Prostate gland (tissue), 2 donors: ENCODE measurements around the gene PCDH1. TPM values are rescaled to one million over a fixed set of nuclear protein-coding genes. Genes with fewer than 3 reads are reported as not detected.

Source experiments
- DNase-seq: peaks from one replicate; pipeline ENCODE4 v3.0.0-alpha.2; 2019; ENCODE audit warnings: low spot score
- H3K27ac ChIP-seq, 2 donors: fragments of 200-600 bp; sonication (generic); 2 replicates each; pipeline ENCODE4 v1.5.1; 2017 to 2019
- H3K27me3 ChIP-seq: fragments of 200-600 bp; sonication (generic); replicated peaks from 2 replicates; pipeline ENCODE4 v1.5.1; 2019; ENCODE audit not compliant: insufficient read depth
- H3K36me3 ChIP-seq, 2 donors: fragments of 200-600 bp; sonication (generic); 1 replicate in 1 of 2; 2 replicates in 1 of 2; pipeline versions ENCODE4 v1.5.1 to v1.8.1; 2017 to 2019
- H3K4me1 ChIP-seq: fragments of 200-600 bp; sonication (generic); replicated peaks from 2 replicates; pipeline ENCODE4 v1.5.1; 2019
- H3K4me3 ChIP-seq, 2 donors: fragments of 200-600 bp; sonication (generic); 2 replicates each; pipeline ENCODE4 v1.5.1; 2017 to 2019
- H3K9me3 ChIP-seq: fragments of 200-600 bp; sonication (generic); 2 replicates; pipeline ENCODE4 v1.5.1; 2017
- POLR2A ChIP-seq: fragments of 450-650 bp; IDR thresholded peaks from one replicate; pipeline ENCODE4 v1.6.1; 2016; ENCODE audit warnings: antibody characterized with exemption, mild to moderate bottlenecking
- POLR2AphosphoS5 ChIP-seq: sonication (generic); formaldehyde crosslinking; IDR thresholded peaks from one replicate; pipeline ENCODE4 v1.6.1; 2017; ENCODE audit warnings: antibody characterized with exemption
- WGBS: methylation state at CpG from one replicate; pipeline ENCODE4 v1.1.5; 2018; 5-methylcytosine and 5-hydroxymethylcytosine counted together
- intact Hi-C: fragments of 100-400 bp; cut with DNase I; formaldehyde crosslinking; loops from one replicate; pipeline ENCODE4 v1.14.2; 2022
- total RNA-seq, 2 donors: library from RNA; depleted of rRNA; stranded (reverse); fragments of >200 nt; gene quantifications; one replicate each; pipeline ENCODE4 v1.1.0, GENCODE V29; 2016
- TF ChIP-seq, protein P1 (sequence below), 4 experiments: fragments of 200-600 bp in 2 of 4; fragments of 450-650 bp in 2 of 4; sonication (generic) in 2 of 4; IDR thresholded peaks; 1 replicate in 3 of 4; 2 replicates in 1 of 4; pipeline ENCODE4 v1.5.1; 2016 to 2019; ENCODE audit warnings: antibody characterized with exemption in 4 of 4, mild to moderate bottlenecking in 2 of 4, moderate library complexity in 2 of 4

The PCDH1 gene
- total RNA-seq, 2 donors from 2014 or later = 49.2 to 81.1 TPM

DNA sequence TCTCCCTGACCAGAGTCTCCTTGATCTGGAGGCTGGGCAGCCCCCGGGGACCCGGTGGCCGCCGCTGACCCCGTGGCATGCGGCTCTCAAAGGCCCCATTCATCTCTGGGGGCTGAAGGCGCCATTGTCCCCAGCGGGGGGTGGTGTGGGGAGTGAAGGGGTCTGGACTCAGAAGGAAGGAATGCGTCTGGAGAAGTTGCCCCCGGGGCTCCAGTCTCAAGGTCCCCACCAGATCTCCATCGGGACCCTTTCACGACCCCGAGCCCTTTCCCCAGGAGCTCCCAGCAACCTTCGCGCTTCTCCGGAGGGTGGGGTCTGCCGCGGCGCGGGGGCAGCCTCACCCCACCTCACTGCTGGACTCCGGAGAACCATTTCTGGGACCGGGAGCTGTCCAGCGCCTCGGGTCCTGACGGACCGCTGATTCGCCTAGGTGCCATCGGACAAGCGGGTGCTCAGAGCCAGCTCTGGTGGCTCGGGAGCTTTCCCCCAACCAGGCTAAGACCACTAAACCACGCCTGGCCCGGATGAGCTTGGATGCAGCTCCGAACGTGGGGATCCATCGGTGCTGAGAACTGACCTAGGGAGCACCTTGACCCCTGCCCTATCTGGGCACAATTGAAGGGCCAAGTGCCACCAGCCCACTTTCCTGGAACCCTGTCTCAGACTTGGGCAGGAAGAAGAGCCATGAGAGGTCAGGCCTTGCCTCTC, 5.1 kb upstream of the PCDH1 start:
- peaks cover 3% of the 10 kb centered on the region for H3K4me1 ChIP-seq
- intact Hi-C loops = no loop called here
- no peak for DNase-seq
- H3K27me3 ChIP-seq = peaks cover 8% of the 10 kb centered on the region
- no peak overlapping the region for H3K27ac ChIP-seq
- TF ChIP-seq POLR2A = no peak
- TF ChIP-seq POLR2AphosphoS5 = no peak
- TF ChIP-seq, protein P1, sequence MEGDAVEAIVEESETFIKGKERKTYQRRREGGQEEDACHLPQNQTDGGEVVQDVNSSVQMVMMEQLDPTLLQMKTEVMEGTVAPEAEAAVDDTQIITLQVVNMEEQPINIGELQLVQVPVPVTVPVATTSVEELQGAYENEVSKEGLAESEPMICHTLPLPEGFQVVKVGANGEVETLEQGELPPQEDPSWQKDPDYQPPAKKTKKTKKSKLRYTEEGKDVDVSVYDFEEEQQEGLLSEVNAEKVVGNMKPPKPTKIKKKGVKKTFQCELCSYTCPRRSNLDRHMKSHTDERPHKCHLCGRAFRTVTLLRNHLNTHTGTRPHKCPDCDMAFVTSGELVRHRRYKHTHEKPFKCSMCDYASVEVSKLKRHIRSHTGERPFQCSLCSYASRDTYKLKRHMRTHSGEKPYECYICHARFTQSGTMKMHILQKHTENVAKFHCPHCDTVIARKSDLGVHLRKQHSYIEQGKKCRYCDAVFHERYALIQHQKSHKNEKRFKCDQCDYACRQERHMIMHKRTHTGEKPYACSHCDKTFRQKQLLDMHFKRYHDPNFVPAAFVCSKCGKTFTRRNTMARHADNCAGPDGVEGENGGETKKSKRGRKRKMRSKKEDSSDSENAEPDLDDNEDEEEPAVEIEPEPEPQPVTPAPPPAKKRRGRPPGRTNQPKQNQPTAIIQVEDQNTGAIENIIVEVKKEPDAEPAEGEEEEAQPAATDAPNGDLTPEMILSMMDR (IDR thresholded peaks at IDR 0.05) = no peak
- no peaks in the 10 kb centered on the region for H3K9me3 ChIP-seq
- 3% methylated on average over 35 of the region's 35 CpGs for WGBS
- no peaks in the 10 kb centered on the region for H3K36me3 ChIP-seq
- H3K4me3 ChIP-seq = no peak overlapping the region

DNA sequence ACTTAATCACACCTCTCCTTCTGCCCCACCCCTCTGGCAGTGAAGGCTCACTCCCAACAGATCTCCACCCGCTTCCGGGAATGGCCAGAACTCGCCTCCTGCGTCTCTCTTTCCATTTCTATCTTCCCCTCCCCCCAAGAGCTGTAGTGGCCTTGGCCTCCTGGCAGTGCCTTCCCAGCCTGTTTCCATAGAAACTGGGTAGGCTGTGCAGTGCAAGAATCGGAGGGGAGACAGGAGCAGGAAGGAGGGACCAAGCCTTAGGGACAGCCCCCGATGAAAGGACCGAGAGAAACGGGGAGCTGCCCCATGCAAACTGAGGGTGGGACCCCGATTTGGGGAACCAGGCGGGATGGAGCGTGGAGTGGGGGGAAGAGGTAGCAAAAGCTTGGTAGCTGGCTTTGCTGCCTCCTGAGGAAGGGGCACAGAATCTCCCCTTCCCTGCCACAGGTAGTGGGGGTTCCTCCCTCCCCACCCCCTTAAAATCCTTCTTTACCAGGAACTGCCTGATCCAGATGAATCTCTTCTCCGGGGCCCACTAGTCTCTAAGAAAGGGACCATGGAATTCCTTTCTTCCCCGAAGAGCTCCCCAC, 4.5 kb upstream of the PCDH1 start:
- Histone ChIP-seq H3K9me3 (no peaks in the 10 kb centered on the region), H3K27me3 (peaks cover 8% of the 10 kb centered on the region), H3K27ac (no peak overlapping the region), H3K4me1 (peaks cover 3% of the 10 kb centered on the region), H3K36me3 (no peaks in the 10 kb centered on the region), H3K4me3 (no peak overlapping the region)
- DNase-seq = no peak
- WGBS = 13% methylated on average over 13 of the region's 13 CpGs
- TF ChIP-seq POLR2A (no peak), POLR2AphosphoS5 (no peak)
- TF ChIP-seq, protein P1 (IDR thresholded peaks at IDR 0.05) = no peak
- intact Hi-C loops = no loop called here

DNA sequence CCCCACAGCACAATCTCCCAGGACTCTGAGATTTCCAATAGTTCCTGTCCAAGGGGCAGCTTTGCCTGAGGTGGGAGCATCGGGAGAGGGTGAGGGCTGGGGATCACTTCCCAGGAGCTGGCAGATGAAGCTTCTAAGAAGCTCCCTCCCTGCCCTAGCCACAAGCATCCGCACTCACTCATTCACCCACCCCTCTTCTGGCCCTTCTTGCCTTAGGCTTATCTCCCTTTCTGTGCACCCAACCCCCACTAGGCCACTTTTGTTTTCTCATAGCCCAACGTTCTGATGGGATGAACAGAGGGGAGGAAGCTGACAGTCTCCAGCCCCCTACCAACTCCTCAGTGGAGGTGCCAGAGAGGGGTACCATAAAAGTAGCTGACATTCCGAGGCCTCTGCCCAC, 3.7 kb upstream of the PCDH1 start:
- no peak overlapping the region for H3K4me3 ChIP-seq
- TF ChIP-seq POLR2AphosphoS5 (no peak), POLR2A (no peak)
- TF ChIP-seq, protein P1 (IDR thresholded peaks at IDR 0.05) = no peak
- H3K27ac ChIP-seq = no peak overlapping the region
- peaks cover 3% of the 10 kb centered on the region for H3K4me1 ChIP-seq
- no peak for DNase-seq
- H3K9me3 ChIP-seq = no peaks in the 10 kb centered on the region
- H3K36me3 ChIP-seq = no peaks in the 10 kb centered on the region
- WGBS = 8% methylated on average over 4 of the region's 4 CpGs
- peaks cover 8% of the 10 kb centered on the region for H3K27me3 ChIP-seq
- intact Hi-C loops = no loop called here

DNA sequence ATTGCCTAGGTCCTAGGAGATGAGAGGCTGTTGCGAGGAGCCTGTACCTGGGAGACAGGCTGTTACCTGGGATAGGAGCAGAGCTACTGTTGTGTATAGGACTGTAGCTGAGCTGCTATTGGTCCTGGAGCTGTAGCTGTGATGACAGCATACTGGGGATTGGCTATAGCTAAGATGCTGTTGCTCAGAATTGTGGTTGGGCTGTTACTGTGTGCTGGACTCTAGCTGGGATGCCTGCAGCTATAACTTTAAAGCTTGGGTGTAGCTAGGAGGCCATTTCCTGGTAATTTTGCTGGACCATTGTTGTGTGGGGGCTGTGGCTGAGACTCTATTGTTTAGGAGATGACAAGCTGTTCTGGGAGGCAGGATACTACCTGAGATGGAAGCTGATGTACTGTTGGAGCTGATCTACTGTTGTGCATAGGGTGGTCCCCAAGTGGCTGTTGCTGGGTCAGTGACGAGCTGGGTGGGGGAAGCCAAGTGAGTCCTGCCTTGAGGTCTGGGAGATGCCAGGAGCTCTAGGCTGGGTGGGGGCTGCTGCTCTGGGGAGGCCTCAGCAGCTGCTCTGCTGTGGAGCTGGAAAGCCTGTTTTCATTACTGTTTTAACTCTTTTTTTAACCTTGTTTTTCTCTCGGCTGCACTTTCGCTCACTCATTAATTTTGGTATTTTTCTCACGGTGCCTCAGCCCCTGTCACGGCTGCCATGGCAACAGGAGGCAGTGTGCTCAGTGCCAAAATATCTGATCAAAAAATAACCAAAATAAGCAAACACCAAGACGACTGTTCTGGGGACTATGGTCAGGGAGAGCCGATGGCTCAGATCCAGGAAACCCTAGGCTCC, 3.0 kb upstream of the PCDH1 start:
- TF ChIP-seq, protein P1 (IDR thresholded peaks at IDR 0.05) = no peak
- TF ChIP-seq POLR2A = no peak
- Histone ChIP-seq H3K27me3 (peaks cover 8% of the 10 kb centered on the region), H3K4me3 (no peak overlapping the region), H3K4me1 (peaks cover 3% of the 10 kb centered on the region), H3K27ac (no peak overlapping the region), H3K9me3 (no peaks in the 10 kb centered on the region), H3K36me3 (no peaks in the 10 kb centered on the region)
- WGBS = 29% methylated on average over 8 of the region's 8 CpGs
- intact Hi-C loops = no loop called here
- DNase-seq = no peak
